H1 (cell line): Measurements from ENCODE around the gene UGGT1.

Source experiments
- EP300 ChIP-seq, 2 experiments: IDR thresholded peaks; 1 replicate in 1 of 2; 2 replicates in 1 of 2; pipeline ENCODE4 v1.6.1; 2011 to 2012; ENCODE audit warnings: low read depth in 2 of 2, low read length in 2 of 2, mild to moderate bottlenecking in 2 of 2, borderline replicate concordance in 1 of 2, inconsistent platforms in 1 of 2, moderate library complexity in 1 of 2
- EZH2 ChIP-seq: fragments of 200-600 bp; sonication (generic); IDR thresholded peaks from 2 replicates; pipeline ENCODE4 v1.7.1; 2012; ENCODE audit warnings: low read depth, mild to moderate bottlenecking, moderate library complexity, low read length, inconsistent platforms; ENCODE audit not compliant: severe bottlenecking
- POLR2A ChIP-seq, 2 experiments: IDR thresholded peaks; 1 replicate in 1 of 2; 2 replicates in 1 of 2; pipeline ENCODE4 v1.6.1; 2011; ENCODE audit warnings: low read depth in 2 of 2, low read length in 2 of 2, mild to moderate bottlenecking in 2 of 2; ENCODE audit errors: control extremely low read depth in 1 of 2
- TBP ChIP-seq: IDR thresholded peaks from 2 replicates; pipeline ENCODE4 v1.6.1; 2011; ENCODE audit warnings: low read depth, low read length, improper control_type of control experiment
- TF ChIP-seq, protein P1 (sequence below), 3 experiments: IDR thresholded peaks; 1 replicate in 2 of 3; 2 replicates in 1 of 3; pipeline versions ENCODE4 v1.5.1 to v1.6.1; 2011; ENCODE audit warnings: low read length in 3 of 3, mild to moderate bottlenecking in 3 of 3, inconsistent platforms in 2 of 3, low read depth in 1 of 3, moderate library complexity in 1 of 3; ENCODE audit not compliant: insufficient read depth in 1 of 3; ENCODE audit errors: control extremely low read depth in 1 of 3

DNA sequence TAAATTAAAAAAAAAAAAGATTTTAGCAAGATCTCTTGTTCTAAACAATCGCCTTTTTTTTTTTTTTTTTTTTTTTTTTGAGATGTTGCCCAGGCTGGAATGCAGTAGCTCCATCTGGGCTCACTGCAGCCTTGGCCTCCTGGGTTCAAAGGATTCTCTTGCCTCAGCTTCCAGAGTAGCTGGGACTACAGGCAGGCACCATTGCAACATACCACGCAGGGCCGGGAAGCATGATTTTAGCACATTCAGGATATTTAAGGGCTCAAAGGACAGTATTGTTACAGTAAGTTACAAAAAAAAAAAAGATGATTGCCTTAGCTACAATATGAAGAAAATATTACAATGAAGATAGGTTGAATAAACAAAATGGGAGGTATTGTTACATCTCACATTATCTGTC is 33.7 kb upstream of the UGGT1 start:
- TF ChIP-seq EZH2 (no peak), EP300 (IDR thresholded peaks at IDR 0.05; ENCODE audit: borderline replicate concordance in 1 of 2, low read depth in 2 of 2, low read length in 2 of 2) (no peak), POLR2A (IDR thresholded peaks at IDR 0.05; ENCODE audit: control extremely low read depth in 1 of 2, low read depth in 2 of 2, low read length in 2 of 2) (no peak), TBP (no peak)
- TF ChIP-seq, protein P1, sequence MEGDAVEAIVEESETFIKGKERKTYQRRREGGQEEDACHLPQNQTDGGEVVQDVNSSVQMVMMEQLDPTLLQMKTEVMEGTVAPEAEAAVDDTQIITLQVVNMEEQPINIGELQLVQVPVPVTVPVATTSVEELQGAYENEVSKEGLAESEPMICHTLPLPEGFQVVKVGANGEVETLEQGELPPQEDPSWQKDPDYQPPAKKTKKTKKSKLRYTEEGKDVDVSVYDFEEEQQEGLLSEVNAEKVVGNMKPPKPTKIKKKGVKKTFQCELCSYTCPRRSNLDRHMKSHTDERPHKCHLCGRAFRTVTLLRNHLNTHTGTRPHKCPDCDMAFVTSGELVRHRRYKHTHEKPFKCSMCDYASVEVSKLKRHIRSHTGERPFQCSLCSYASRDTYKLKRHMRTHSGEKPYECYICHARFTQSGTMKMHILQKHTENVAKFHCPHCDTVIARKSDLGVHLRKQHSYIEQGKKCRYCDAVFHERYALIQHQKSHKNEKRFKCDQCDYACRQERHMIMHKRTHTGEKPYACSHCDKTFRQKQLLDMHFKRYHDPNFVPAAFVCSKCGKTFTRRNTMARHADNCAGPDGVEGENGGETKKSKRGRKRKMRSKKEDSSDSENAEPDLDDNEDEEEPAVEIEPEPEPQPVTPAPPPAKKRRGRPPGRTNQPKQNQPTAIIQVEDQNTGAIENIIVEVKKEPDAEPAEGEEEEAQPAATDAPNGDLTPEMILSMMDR (IDR thresholded peaks at IDR 0.05; ENCODE audit: control extremely low read depth in 1 of 3, insufficient read depth in 1 of 3, low read depth in 1 of 3, low read length in 3 of 3) = no peak
